ENCODE measurements around the gene MAPK1.
"Not testable (repeated sequence)": the region's sequence is repeated elsewhere in the genome, so short reads cannot be mapped to it uniquely, and the experiment has no call there.

MAPK1 gene

GRCh38 chr22:21818487-21819182, 48.8 kb downstream of the MAPK1 start:
- no peak for DNase-seq (ENCODE audit: low spot score)

GRCh38 chr22:21817497-21817853, 50.0 kb downstream of the MAPK1 start:
- not testable (repeated sequence) for DNase-seq (ENCODE audit: low spot score)

- DNase-seq (ENCODE audit: low spot score), result peak; percentile 73
These were observed 50.5 kb downstream of the MAPK1 start for GRCh38 chr22:21816787-21817496.

DNA sequence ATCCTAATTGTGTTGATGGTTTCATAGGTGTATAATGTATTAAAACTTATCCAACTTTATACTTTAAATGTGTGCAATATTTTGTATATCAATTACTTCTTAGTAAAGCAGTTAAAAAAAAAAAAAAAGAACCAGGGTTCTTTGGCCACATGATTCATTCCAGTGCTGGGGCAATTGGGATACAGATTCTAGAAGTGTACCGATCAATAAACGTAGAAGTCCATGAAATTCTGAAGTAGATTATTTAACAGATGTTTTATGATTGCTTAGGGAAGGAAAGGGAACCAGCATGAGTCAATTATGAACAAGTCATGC, 51.0 kb downstream of the MAPK1 start:
- no peak for DNase-seq (ENCODE audit: low spot score)

DNA sequence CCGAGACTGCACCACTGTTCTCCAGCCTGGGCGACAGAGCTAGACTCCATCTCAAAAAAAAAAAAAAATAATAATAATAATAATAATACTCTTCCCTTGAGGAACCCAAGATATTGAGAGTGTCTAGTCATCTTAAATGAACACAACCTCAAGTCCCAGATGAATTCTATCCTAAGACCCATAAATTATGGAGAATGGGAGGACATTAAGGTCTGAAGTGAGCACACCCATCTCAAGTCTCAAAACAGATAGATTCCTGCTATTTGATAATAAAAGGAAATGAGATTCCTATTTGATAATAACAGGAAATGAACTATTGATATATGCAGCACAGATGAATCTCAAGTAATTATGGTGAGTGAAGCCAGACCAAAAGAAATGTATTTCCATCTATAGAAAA, 51.5 kb downstream of the MAPK1 start:
- DNase-seq (ENCODE audit: low spot score), result no peak

DNA sequence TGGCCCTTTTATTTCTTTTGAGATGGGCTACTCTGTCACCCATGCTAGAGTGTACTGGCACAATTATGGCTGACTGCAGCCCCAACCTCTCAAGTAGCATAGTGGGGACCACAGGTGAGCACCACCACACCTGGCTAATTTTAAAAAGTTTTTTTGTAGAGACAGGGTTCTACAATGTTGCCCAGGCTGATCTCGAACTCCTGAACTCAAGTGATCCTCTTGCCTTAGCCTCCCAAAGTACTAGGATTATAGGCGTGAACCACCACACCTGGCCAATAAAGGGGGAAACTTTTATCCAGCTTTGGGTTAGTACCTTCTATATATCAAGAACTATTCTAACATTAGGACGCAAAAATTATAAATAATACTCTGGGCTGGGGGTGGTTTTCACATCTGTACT, 52.1 kb downstream of the MAPK1 start:
- no peak for DNase-seq (ENCODE audit: low spot score)

DNA sequence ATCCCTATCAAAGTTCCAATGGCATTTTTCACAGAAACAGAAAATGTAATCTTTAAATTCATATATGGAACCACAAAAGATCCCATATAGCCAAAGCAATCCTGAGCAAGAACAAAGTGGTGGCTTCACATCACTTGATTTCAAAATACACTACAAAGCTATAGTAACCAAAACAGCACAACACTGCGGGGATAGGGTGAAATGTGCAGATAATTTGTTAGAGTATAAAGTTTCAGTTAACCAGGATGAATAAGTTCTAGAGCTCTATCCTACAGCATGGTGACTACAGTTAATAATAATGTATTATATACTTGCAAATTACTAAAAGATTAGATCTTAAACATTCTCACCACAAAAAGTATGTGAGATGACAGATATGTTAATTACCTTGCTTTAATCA, 55.5 kb downstream of the MAPK1 start:
- no peak for DNase-seq (ENCODE audit: low spot score)

- no peak for DNase-seq (ENCODE audit: low spot score)
These were observed 59.6 kb downstream of the MAPK1 start for GRCh38 chr22:21807544-21808529.

- DNase-seq (ENCODE audit: low spot score), result not testable (repeated sequence)
These were observed 62.1 kb downstream of the MAPK1 start for GRCh38 chr22:21805325-21805724.

DNA sequence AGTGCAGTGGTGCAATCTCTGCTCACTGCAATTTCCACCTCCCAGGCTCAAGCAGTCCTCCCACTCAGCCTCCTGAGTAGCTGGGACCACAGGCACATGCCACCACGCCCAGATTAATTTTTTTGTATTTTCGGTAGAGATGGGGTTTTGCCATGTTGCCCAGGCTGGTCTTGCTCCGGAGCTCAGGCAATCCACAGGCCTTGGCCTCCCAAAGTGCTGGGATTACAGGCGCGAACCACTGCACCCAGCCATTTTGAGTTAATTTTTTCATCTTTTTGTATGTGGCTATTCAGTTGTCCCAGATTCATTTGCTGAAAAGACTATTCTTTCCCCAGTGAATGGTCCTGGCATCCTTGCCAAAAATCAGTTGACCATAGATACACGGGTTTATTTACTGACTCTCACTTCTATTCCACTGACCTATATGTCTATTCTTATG, 63.6 kb downstream of the MAPK1 start:
- no peak for DNase-seq (ENCODE audit: low spot score)

DNA sequence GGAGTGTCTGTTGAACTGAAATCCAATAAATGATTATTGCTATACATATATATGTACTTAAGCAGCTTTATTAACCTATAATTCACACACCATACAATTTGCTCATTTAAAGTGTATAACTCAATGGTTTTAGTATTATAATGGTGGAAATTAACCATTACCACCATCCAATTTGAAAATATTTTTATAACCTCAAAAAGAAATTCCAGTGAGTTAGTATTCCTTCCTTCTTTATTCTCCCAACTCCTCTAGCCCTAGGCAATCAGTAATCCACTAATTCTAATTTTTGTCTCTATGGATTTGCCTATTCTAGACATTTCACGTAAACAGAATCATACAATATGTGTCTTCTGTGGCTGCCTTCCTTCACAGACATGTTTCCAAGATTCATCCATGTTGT, 64.8 kb downstream of the MAPK1 start:
- no peak for DNase-seq (ENCODE audit: low spot score)

DNA sequence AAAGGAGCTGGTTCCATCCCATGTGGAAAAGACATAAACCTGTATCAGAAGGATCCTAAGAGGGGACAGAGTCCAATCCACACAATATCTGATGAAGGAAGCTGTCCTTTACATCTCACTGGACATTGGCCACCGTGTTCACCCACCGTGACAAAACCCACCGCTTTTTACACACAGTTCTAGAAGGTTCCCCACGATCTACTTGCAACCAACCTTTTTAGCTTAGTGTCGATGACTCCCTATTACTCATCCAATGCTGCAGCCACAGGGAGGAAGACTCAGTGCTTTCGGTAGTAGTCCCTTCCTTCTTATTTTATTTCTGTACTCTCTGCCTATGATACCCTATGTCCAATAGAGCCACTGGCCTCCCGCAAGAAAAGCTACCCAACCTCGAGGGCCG, 65.4 kb downstream of the MAPK1 start:
- DNase-seq (ENCODE audit: low spot score), result no peak

DNA sequence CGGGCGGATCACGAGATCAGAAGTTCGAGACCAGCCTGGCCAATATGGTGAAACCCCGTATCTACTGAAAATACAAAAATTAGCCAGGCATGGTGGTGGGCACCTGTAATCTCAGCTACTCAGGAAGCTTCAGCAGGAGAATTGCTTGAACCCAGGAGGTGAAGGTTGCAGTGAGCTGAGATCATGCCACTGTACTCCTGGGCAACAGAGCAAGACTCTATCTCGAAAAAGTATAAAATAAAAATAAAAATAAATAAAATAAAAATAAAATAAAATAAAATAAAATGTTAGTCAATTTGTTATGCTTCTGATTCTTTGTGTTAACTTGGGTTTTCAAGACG, 66.2 kb downstream of the MAPK1 start:
- DNase-seq (ENCODE audit: low spot score), result not testable (repeated sequence)

GRCh38 chr22:21800552-21801303, 66.7 kb downstream of the MAPK1 start:
- no peak for DNase-seq (ENCODE audit: low spot score)

GRCh38 chr22:21797444-21798221, 69.8 kb downstream of the MAPK1 start:
- no peak for DNase-seq (ENCODE audit: low spot score)

DNA sequence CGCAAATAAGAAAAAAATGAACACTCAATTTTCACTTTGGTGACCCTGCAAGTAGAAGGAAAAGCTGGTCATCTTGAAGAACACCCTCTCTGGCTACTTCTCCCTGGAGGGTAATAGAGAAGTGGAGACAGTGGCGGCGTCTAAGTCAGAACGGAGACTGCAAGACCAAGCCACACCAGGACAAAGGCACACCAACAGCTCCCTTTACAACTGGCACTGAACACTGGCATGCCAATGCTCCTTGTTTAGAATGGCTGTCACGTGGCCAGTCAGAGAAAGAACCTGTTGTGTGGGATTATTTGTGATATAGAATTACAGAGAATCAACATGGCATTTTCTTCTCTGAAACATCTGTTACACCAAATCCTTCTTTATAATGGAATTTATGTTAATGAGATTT, 70.6 kb downstream of the MAPK1 start:
- DNase-seq (ENCODE audit: low spot score), result no peak

- no peak for DNase-seq (ENCODE audit: low spot score)
These were observed 71.2 kb downstream of the MAPK1 start for GRCh38 chr22:21796231-21796630.

GRCh38 chr22:21793716-21794115, 73.7 kb downstream of the MAPK1 start:
- not testable (repeated sequence) for DNase-seq (ENCODE audit: low spot score)

GRCh38 chr22:21791635-21792625, 75.5 kb downstream of the MAPK1 start:
- no peak for DNase-seq (ENCODE audit: low spot score)
